Measurements from ENCODE around the gene PIP.

DNA sequence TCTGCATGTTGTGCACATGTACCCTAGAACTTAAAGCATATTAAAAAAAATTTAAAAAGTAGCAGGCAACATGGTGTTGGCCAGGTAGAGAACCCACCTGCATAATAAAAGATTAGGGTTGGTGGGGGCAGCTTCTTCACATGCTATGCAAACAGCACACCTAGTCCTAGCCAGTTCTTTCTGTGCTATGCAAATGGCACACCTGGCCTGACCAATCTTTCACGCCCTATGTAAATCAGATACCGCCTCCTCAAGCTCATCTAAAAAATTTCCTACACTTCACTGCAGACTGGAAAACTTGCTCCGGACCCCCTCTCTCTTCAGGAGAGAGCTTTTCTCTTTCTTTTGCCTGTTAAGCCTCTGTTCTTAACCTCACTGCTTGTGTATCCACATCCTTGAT lies 14.5 kb upstream of the PIP start:
- TF ChIP-seq POLR2A (IDR thresholded peaks at IDR 0.05), result no peak
- TF ChIP-seq, protein P1, sequence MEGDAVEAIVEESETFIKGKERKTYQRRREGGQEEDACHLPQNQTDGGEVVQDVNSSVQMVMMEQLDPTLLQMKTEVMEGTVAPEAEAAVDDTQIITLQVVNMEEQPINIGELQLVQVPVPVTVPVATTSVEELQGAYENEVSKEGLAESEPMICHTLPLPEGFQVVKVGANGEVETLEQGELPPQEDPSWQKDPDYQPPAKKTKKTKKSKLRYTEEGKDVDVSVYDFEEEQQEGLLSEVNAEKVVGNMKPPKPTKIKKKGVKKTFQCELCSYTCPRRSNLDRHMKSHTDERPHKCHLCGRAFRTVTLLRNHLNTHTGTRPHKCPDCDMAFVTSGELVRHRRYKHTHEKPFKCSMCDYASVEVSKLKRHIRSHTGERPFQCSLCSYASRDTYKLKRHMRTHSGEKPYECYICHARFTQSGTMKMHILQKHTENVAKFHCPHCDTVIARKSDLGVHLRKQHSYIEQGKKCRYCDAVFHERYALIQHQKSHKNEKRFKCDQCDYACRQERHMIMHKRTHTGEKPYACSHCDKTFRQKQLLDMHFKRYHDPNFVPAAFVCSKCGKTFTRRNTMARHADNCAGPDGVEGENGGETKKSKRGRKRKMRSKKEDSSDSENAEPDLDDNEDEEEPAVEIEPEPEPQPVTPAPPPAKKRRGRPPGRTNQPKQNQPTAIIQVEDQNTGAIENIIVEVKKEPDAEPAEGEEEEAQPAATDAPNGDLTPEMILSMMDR (IDR thresholded peaks at IDR 0.05), result no peak

All from gastroesophageal sphincter (tissue), 3 donors.